GM23338 (cell line): ENCODE results near the gene WDR1. TPM values are rescaled to one million over a fixed set of nuclear protein-coding genes. Genes with fewer than 3 reads are reported as not detected.

Experiments used
- ATAC-seq: fragments of 200-7000 bp; cut with Tn5 transposase; 3 replicates; pipeline ENCODE4 v1.9.1; 2020
- DNase-seq: peaks from one replicate; pipeline ENCODE4 v3.0.0-alpha.2; 2015; ENCODE audit warnings: low spot score
- H2AFZ ChIP-seq: fragments of 200-600 bp; sonication (generic); 2 replicates; pipeline ENCODE4 v1.8.0; 2016; ENCODE audit warnings: antibody characterized with exemption, mild to moderate bottlenecking, moderate library complexity
- H3F3A ChIP-seq: fragments of 200-600 bp; sonication (generic); replicated peaks from 2 replicates; pipeline ENCODE4 v1.8.0; 2017; ENCODE audit warnings: antibody characterized with exemption, mixed run types, low read depth
- H3K27ac ChIP-seq: fragments of 200-600 bp; sonication (generic); 2 replicates; pipeline ENCODE4 v1.6.1; 2016; ENCODE audit warnings: low read depth
- H3K27me3 ChIP-seq: fragments of 200-600 bp; sonication (generic); 2 replicates; pipeline ENCODE4 v1.8.0; 2016; ENCODE audit warnings: mild to moderate bottlenecking, mixed run types, moderate library complexity; ENCODE audit not compliant: insufficient read depth
- H3K36me3 ChIP-seq: fragments of 200-600 bp; sonication (generic); 2 replicates; pipeline ENCODE4 v1.8.0; 2016; ENCODE audit warnings: mild to moderate bottlenecking; ENCODE audit not compliant: insufficient read depth
- H3K4me1 ChIP-seq: fragments of 200-600 bp; sonication (generic); 2 replicates; pipeline ENCODE4 v1.8.0; 2016; ENCODE audit warnings: mild to moderate bottlenecking, moderate library complexity; ENCODE audit not compliant: insufficient read depth
- H3K4me2 ChIP-seq: fragments of 200-600 bp; sonication (generic); 2 replicates; pipeline ENCODE4 v1.7.1; 2017; ENCODE audit warnings: mixed run types
- H3K4me3 ChIP-seq: fragments of 200-600 bp; sonication (generic); 2 replicates; pipeline ENCODE4 v1.6.1; 2016; ENCODE audit warnings: mixed run types
- H3K79me2 ChIP-seq: fragments of 200-600 bp; sonication (generic); replicated peaks from 2 replicates; pipeline ENCODE4 v1.8.0; 2017; ENCODE audit warnings: mild to moderate bottlenecking; ENCODE audit not compliant: insufficient read depth
- H3K9me2 ChIP-seq: fragments of 200-600 bp; sonication (generic); 2 replicates; pipeline ENCODE4 v1.8.0; 2017; ENCODE audit not compliant: insufficient read depth
- H4K20me1 ChIP-seq: fragments of 200-600 bp; sonication (generic); replicated peaks from 2 replicates; pipeline ENCODE4 v1.8.0; 2017; ENCODE audit warnings: mild to moderate bottlenecking; ENCODE audit not compliant: insufficient read depth
- H3K27ac Mint-ChIP-seq: 2 replicates; pipeline ENCODE4 v1.8.0; 2020; ENCODE audit warnings: inconsistent platforms, mild to moderate bottlenecking, moderate library complexity, mixed read lengths
- H3K27me3 Mint-ChIP-seq: 3 replicates; pipeline ENCODE4 v1.8.0; 2022; ENCODE audit warnings: low read depth, mild to moderate bottlenecking, moderate library complexity, mixed read lengths, inconsistent platforms; ENCODE audit not compliant: insufficient read depth, poor library complexity
- H3K36me3 Mint-ChIP-seq: 3 replicates; pipeline ENCODE4 v1.8.0; 2021; ENCODE audit warnings: low read depth, mild to moderate bottlenecking, inconsistent platforms, moderate library complexity, mixed read lengths
- H3K4me1 Mint-ChIP-seq: 3 replicates; pipeline ENCODE4 v1.8.0; 2020; ENCODE audit warnings: mild to moderate bottlenecking, inconsistent platforms, mixed read lengths
- H3K4me3 Mint-ChIP-seq: 3 replicates; pipeline ENCODE4 v1.8.0; 2021; ENCODE audit warnings: moderate library complexity, mild to moderate bottlenecking, inconsistent platforms, mixed read lengths
- H3K9me3 Mint-ChIP-seq: 3 replicates; pipeline ENCODE4 v1.8.0; 2020; ENCODE audit warnings: moderate library complexity, mild to moderate bottlenecking, inconsistent platforms, mixed read lengths
- EZH2 ChIP-seq: fragments of 200-600 bp; sonication (generic); IDR thresholded peaks from one replicate; pipeline ENCODE4 v1.8.0; 2017; ENCODE audit warnings: antibody characterized with exemption, mild to moderate bottlenecking, low read depth; ENCODE audit not compliant: unreplicated experiment
- EZH2phosphoT487 ChIP-seq: fragments of 200-600 bp; sonication (generic); IDR thresholded peaks from one replicate; pipeline ENCODE4 v1.8.1; 2018; ENCODE audit warnings: antibody characterized with exemption; ENCODE audit not compliant: unreplicated experiment
- STAT1 ChIP-seq: IDR thresholded peaks from one replicate; pipeline ENCODE4 v1.6.1; 2016; ENCODE audit warnings: antibody characterized with exemption; ENCODE audit not compliant: unreplicated experiment
- ZNF331 ChIP-seq: fragments of 250-450 bp; sonication (Bioruptor Pico); IDR thresholded peaks from 2 replicates; pipeline ENCODE4 v1.5.0; 2020; ENCODE audit warnings: low read depth, mild to moderate bottlenecking, moderate library complexity
- polyA plus RNA-seq: library from polyadenylated mRNA; unstranded; fragments of >200 nt; fragmentation: Nextera tagmentation; extraction: Ambion mirVana; gene quantifications from 2 replicates; pipeline ENCODE4 v1.2.1, GENCODE V29; 2016
- total RNA-seq: library from RNA; depleted of rRNA; stranded (reverse); fragments of >200 nt; shearing (Covaris generic); gene quantifications from 2 replicates; pipeline ENCODE4 v1.2.3, GENCODE V29; 2014
- TF ChIP-seq, protein P1 (sequence below): fragments of 250-450 bp; sonication (Bioruptor Pico); IDR thresholded peaks from 2 replicates; pipeline ENCODE4 v1.5.0; 2020; ENCODE audit warnings: mild to moderate bottlenecking, moderate library complexity
- TF ChIP-seq, protein P2 (sequence below), 2 experiments: fragments of 200-600 bp in 1 of 2; sonication (generic) in 1 of 2; conservative IDR thresholded peaks; 2 replicates each; pipeline versions ENCODE4 v1.5.1 to v1.6.1; 2016 to 2017; ENCODE audit warnings: antibody characterized with exemption in 2 of 2, low read depth in 2 of 2, mild to moderate bottlenecking in 2 of 2, moderate library complexity in 1 of 2

WDR1 gene
- total and polyA plus RNA-seq, 2 experiments from 2014 or later: 93.2 to 248 TPM

DNA sequence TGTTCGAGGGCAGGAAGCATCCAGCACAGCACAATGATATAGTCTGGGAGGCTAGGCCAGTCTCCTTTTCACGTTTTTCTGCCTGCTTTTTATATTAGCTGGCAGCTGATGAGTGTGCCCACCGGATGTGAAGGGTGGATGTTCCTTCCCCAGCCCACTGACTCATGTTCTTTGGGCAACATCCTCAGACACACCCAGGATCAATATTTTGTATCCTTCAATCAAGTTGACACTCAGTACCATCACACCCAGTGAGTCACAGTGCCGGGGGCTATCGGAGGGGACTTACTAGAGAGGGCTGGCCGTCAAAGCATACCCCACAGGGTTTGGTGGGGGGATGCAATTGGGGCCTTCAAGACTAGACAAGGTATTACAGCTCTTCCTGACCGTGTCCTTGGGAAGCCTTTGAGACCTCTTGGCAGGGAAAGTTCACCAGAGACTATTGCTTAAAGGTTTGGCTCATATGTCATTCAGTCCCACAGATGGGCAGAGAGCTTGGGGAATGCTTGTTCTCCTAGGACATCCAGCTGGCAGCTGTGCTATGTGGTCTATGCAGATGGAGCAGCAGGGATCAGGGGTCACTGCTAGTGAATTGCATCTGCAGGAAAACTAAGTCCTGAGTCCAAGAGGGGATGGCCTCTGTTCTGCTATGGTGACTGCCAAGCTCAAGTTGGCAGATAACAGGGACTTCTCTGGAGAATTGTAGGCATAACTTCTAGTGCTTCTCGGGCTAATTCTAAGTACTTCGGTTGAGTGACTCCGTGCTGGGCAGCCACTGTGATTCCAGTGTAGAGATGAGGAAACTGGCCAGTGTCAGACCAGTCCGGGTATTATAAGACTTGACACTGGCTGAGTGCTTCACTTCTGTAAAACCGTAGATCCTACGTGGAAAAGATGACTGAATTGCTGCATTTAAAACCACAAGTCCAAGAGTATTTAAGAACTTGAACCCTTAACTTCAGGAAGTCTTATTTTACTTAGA lies 12.9 kb upstream of the WDR1 start (continued):
- TF ChIP-seq, protein P1, sequence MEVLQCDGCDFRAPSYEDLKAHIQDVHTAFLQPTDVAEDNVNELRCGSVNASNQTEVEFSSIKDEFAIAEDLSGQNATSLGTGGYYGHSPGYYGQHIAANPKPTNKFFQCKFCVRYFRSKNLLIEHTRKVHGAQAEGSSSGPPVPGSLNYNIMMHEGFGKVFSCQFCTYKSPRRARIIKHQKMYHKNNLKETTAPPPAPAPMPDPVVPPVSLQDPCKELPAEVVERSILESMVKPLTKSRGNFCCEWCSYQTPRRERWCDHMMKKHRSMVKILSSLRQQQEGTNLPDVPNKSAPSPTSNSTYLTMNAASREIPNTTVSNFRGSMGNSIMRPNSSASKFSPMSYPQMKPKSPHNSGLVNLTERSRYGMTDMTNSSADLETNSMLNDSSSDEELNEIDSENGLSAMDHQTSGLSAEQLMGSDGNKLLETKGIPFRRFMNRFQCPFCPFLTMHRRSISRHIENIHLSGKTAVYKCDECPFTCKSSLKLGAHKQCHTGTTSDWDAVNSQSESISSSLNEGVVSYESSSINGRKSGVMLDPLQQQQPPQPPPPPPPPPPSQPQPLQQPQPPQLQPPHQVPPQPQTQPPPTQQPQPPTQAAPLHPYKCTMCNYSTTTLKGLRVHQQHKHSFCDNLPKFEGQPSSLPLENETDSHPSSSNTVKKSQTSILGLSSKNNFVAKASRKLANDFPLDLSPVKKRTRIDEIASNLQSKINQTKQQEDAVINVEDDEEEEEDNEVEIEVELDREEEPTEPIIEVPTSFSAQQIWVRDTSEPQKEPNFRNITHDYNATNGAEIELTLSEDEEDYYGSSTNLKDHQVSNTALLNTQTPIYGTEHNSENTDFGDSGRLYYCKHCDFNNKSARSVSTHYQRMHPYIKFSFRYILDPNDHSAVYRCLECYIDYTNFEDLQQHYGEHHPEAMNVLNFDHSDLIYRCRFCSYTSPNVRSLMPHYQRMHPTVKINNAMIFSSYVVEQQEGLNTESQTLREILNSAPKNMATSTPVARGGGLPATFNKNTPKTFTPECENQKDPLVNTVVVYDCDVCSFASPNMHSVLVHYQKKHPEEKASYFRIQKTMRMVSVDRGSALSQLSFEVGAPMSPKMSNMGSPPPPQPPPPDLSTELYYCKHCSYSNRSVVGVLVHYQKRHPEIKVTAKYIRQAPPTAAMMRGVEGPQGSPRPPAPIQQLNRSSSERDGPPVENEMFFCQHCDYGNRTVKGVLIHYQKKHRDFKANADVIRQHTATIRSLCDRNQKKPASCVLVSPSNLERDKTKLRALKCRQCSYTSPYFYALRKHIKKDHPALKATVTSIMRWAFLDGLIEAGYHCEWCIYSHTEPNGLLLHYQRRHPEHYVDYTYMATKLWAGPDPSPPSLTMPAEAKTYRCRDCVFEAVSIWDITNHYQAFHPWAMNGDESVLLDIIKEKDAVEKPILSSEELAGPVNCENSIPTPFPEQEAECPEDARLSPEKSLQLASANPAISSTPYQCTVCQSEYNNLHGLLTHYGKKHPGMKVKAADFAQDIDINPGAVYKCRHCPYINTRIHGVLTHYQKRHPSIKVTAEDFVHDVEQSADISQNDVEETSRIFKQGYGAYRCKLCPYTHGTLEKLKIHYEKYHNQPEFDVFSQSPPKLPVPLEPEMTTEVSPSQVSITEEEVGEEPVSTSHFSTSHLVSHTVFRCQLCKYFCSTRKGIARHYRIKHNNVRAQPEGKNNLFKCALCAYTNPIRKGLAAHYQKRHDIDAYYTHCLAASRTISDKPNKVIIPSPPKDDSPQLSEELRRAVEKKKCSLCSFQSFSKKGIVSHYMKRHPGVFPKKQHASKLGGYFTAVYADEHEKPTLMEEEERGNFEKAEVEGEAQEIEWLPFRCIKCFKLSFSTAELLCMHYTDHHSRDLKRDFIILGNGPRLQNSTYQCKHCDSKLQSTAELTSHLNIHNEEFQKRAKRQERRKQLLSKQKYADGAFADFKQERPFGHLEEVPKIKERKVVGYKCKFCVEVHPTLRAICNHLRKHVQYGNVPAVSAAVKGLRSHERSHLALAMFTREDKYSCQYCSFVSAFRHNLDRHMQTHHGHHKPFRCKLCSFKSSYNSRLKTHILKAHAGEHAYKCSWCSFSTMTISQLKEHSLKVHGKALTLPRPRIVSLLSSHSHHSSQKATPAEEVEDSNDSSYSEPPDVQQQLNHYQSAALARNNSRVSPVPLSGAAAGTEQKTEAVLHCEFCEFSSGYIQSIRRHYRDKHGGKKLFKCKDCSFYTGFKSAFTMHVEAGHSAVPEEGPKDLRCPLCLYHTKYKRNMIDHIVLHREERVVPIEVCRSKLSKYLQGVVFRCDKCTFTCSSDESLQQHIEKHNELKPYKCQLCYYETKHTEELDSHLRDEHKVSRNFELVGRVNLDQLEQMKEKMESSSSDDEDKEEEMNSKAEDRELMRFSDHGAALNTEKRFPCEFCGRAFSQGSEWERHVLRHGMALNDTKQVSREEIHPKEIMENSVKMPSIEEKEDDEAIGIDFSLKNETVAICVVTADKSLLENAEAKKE: no peak
- TF ChIP-seq ZNF331 (CRISPR knock-in tag): no peak
- TF ChIP-seq STAT1: no peak

- H3K9me2 ChIP-seq: no peaks in the 10 kb centered on the region
- H3F3A ChIP-seq: no peaks in the 10 kb centered on the region
- H3K27ac ChIP-seq: no peak overlapping the region
- no peak overlapping the region for H3K4me2 ChIP-seq
- H4K20me1 ChIP-seq: no peaks in the 10 kb centered on the region
- H3K4me3 ChIP-seq: no peak overlapping the region
- Mint-ChIP-seq H3K4me1 (peaks cover 4% of the 10 kb centered on the region), H3K4me3 (no peak overlapping the region), H3K27me3 (no peaks in the 10 kb centered on the region), H3K9me3 (peaks cover 12% of the 10 kb centered on the region), H3K27ac (no peak overlapping the region), H3K36me3 (no peaks in the 10 kb centered on the region)
- DNase-seq: no peak
- no peaks in the 10 kb centered on the region for H3K4me1 ChIP-seq
- no peaks in the 10 kb centered on the region for H3K36me3 ChIP-seq
- no peak overlapping the region for H2AFZ ChIP-seq
- no peaks in the 10 kb centered on the region for H3K79me2 ChIP-seq
- no peak for ATAC-seq
- H3K27me3 ChIP-seq: no peaks in the 10 kb centered on the region
- TF ChIP-seq, protein P2, sequence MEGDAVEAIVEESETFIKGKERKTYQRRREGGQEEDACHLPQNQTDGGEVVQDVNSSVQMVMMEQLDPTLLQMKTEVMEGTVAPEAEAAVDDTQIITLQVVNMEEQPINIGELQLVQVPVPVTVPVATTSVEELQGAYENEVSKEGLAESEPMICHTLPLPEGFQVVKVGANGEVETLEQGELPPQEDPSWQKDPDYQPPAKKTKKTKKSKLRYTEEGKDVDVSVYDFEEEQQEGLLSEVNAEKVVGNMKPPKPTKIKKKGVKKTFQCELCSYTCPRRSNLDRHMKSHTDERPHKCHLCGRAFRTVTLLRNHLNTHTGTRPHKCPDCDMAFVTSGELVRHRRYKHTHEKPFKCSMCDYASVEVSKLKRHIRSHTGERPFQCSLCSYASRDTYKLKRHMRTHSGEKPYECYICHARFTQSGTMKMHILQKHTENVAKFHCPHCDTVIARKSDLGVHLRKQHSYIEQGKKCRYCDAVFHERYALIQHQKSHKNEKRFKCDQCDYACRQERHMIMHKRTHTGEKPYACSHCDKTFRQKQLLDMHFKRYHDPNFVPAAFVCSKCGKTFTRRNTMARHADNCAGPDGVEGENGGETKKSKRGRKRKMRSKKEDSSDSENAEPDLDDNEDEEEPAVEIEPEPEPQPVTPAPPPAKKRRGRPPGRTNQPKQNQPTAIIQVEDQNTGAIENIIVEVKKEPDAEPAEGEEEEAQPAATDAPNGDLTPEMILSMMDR (conservative IDR thresholded peaks at IDR 0.05; ENCODE audit: low read depth in 2 of 2): no peak
- TF ChIP-seq EZH2: no peak
- TF ChIP-seq ZNF331 (CRISPR knock-in tag): no peak
- no peak for TF ChIP-seq EZH2phosphoT487
Observed at GRCh38 chr4:10128761-10129160, 12.2 kb upstream of the WDR1 start.
